Psoas muscle (tissue), 8 donors: ENCODE data around the gene LRRC4C. TPM values are rescaled to one million over a fixed set of nuclear protein-coding genes. Genes with fewer than 3 reads are reported as not detected.

ENCODE experiments used
- ATAC-seq, 4 donors: fragments of 200-7000 bp; cut with Tn5 transposase; one replicate each; pipeline ENCODE4 v1.9.1; 2020; ENCODE audit warnings: moderate library complexity in 3 of 4, mild to moderate bottlenecking in 2 of 4
- DNase-seq, 2 donors: peaks; one replicate each; pipeline ENCODE4 v3.0.0-alpha.2; 2020
- H3K27ac ChIP-seq: fragments of 200-600 bp; one replicate; pipeline ENCODE4 v1.8.0; 2022
- H3K27me3 ChIP-seq, 3 donors: fragments of 200-600 bp in 1 of 3; one replicate each; pipeline versions ENCODE4 v1.6.1 to v1.8.0; 2013 to 2022; ENCODE audit warnings: low read length in 2 of 3, mild to moderate bottlenecking in 2 of 3, moderate library complexity in 1 of 3; ENCODE audit not compliant: insufficient read depth in 3 of 3
- H3K36me3 ChIP-seq, 2 donors: fragments of 200-600 bp in 1 of 2; one replicate each; pipeline versions ENCODE4 v1.6.1 to v1.8.0; 2013 to 2022; ENCODE audit warnings: low read depth in 1 of 2, mild to moderate bottlenecking in 1 of 2, moderate library complexity in 1 of 2; ENCODE audit not compliant: insufficient read depth in 1 of 2
- H3K4me1 ChIP-seq: fragments of 200-600 bp; one replicate; pipeline ENCODE4 v1.8.0; 2022
- H3K4me3 ChIP-seq: fragments of 200-600 bp; one replicate; pipeline ENCODE4 v1.8.0; 2022; ENCODE audit warnings: mild to moderate bottlenecking
- H3K9me3 ChIP-seq: fragments of 200-600 bp; one replicate; pipeline ENCODE4 v1.8.0; 2022
- WGBS, 3 donors: extraction: QIAGEN DNeasy Blood & Tissue Kit; methylation state at CpG; one replicate each; pipeline versions ENCODE4 v1.1.6 to v1.1.7; 2013; 5-methylcytosine and 5-hydroxymethylcytosine counted together
- intact Hi-C, 2 donors: fragments of 100-400 bp; cut with DNase I; formaldehyde crosslinking; loops; one replicate each; pipeline versions ENCODE4 v1.11.0 to v1.14.2; 2022
- polyA plus RNA-seq, 3 donors: library from polyadenylated mRNA; stranded (reverse); fragments of 200-250 nt; gene quantifications; one replicate each; pipeline ENCODE4 v1.2.3, GENCODE V29; 2013
- total RNA-seq, 4 donors: library from RNA; stranded (reverse); fragmentation: NEBNext Ultra II Directional in 2 of 4; extraction: Animal tissue kit (Norgen Biotek cat#: 25700) in 2 of 4; gene quantifications; one replicate each; pipeline versions ENCODE4 v1.2.1 to v1.2.4, GENCODE V29; 2021 to 2023
- TF ChIP-seq, protein P1 (sequence below): fragments of 200-600 bp; IDR thresholded peaks from one replicate; pipeline ENCODE4 v1.8.0; 2022; ENCODE audit warnings: antibody characterized with exemption
- donor health status: healthy with polysubstance abuse.
- donor health status: DM: no; HTN: no; CAD: no; lungs with moderate emphysema.
- donor health status: Bipolar disorder and iron deficiency.
- donor health status: healthy.
- donor health status: DM: yes; HTN: yes; CAD: no.
- donor health status: DM: no; HTN: no; CAD: no.
- donor health status: DM: no; HTN: no; CAD: no.
- donor health status: DM: yes; HTN: yes; CAD: no.

Gene LRRC4C
- total and polyA plus RNA-seq, 7 donors: 0.04 to 0.34 (median 0.12) TPM; not detected in 1

GRCh38 chr11:40434926-40435325 is 1024.5 kb downstream of the LRRC4C start:
- 90 to 98% (median 92%) methylated on average over 2 of the region's 2 CpGs for WGBS, 3 donors
- intact Hi-C loops: no loop called here

GRCh38 chr11:40432358-40432757 is 1027.1 kb downstream of the LRRC4C start:
- Histone ChIP-seq H3K36me3 (no peaks in the 10 kb centered on the region), H3K9me3 (no peaks in the 10 kb centered on the region), H3K27me3 (no peaks in the 10 kb centered on the region), H3K4me3 (no peak overlapping the region), H3K4me1 (no peaks in the 10 kb centered on the region), H3K27ac (no peak overlapping the region)
- intact Hi-C loops: no loop called here
- no peak for ATAC-seq
- no peak for DNase-seq
- 82 to 89% (median 83%) methylated on average over 2 of the region's 2 CpGs for WGBS, 3 donors
- TF ChIP-seq, protein P1, sequence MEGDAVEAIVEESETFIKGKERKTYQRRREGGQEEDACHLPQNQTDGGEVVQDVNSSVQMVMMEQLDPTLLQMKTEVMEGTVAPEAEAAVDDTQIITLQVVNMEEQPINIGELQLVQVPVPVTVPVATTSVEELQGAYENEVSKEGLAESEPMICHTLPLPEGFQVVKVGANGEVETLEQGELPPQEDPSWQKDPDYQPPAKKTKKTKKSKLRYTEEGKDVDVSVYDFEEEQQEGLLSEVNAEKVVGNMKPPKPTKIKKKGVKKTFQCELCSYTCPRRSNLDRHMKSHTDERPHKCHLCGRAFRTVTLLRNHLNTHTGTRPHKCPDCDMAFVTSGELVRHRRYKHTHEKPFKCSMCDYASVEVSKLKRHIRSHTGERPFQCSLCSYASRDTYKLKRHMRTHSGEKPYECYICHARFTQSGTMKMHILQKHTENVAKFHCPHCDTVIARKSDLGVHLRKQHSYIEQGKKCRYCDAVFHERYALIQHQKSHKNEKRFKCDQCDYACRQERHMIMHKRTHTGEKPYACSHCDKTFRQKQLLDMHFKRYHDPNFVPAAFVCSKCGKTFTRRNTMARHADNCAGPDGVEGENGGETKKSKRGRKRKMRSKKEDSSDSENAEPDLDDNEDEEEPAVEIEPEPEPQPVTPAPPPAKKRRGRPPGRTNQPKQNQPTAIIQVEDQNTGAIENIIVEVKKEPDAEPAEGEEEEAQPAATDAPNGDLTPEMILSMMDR: no peak

More at GRCh38 chr11:40434926-40435325, 1024.5 kb downstream of the LRRC4C start:
- Histone ChIP-seq H3K27ac (no peak overlapping the region), H3K4me1 (no peaks in the 10 kb centered on the region), H3K27me3 (no peaks in the 10 kb centered on the region), H3K36me3 (no peaks in the 10 kb centered on the region), H3K4me3 (no peak overlapping the region), H3K9me3 (no peaks in the 10 kb centered on the region)
- ATAC-seq (no peak), DNase-seq (no peak)
- TF ChIP-seq, protein P1: no peak

GRCh38 chr11:40425168-40425567 is 1034.3 kb downstream of the LRRC4C start:
- no peaks in the 10 kb centered on the region for H3K36me3 ChIP-seq
- 82 to 93% (median 89%) methylated on average over 1 of the region's 1 CpG for WGBS, 3 donors
- no peaks in the 10 kb centered on the region for H3K4me1 ChIP-seq
- DNase-seq (no peak), ATAC-seq (no peak)
- intact Hi-C loops: no loop called here
- no peak overlapping the region for H3K27ac ChIP-seq
- no peaks in the 10 kb centered on the region for H3K9me3 ChIP-seq
- no peak overlapping the region for H3K4me3 ChIP-seq
- TF ChIP-seq, protein P1: no peak
- no peaks in the 10 kb centered on the region for H3K27me3 ChIP-seq

DNA sequence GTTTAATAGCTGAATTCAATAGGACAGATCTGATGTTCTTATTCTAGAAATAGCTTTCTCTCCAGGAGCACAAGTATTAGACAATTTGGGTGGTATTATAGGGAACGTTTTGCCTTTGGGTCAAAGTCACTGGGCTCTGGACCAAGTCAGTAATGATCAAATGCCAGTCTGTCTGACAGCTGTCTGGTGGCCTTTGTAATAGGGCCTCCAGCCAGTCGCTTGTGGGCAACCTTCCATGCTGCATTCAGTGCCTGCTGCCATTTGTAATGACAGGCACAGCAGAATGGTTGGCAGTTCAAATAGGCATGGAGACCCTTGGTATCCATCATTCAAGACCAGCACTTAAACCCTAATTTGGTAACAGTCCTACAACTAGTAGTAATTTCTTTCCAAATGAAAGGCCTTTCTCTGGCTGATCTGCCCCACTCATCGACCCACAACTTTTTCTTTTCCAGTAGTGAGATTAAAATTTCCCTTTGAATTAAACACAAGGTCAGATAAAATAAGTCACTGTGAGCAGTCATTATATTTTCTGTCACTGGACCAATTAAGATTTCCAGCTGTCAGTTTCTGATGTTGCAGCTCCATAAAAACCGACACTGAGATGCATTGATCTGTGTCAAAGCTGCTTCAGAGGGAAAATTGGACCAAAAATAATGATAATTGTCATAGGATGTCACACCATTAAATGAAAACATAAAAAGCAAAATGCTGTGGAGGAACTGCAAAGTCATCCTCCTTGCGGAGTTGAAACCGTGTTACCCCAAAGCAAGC is 1038.1 kb downstream of the LRRC4C start:
- no peaks in the 10 kb centered on the region for H3K36me3 ChIP-seq
- H3K4me1 ChIP-seq: no peaks in the 10 kb centered on the region
- ATAC-seq: no peak
- H3K27me3 ChIP-seq: no peaks in the 10 kb centered on the region
- intact Hi-C loops: no loop called here
- H3K27ac ChIP-seq: no peak overlapping the region
- H3K9me3 ChIP-seq: no peaks in the 10 kb centered on the region
- no peak overlapping the region for H3K4me3 ChIP-seq
- TF ChIP-seq, protein P1: no peak
- DNase-seq: no peak
- 63 to 74% (median 71%) methylated on average over 6 of the region's 6 CpGs for WGBS, 3 donors

GRCh38 chr11:40417627-40418026 is 1041.8 kb downstream of the LRRC4C start:
- no peaks in the 10 kb centered on the region for H3K9me3 ChIP-seq
- no peaks in the 10 kb centered on the region for H3K4me1 ChIP-seq
- ATAC-seq: no peak
- H3K27me3 ChIP-seq: no peaks in the 10 kb centered on the region
- no peak overlapping the region for H3K27ac ChIP-seq
- H3K4me3 ChIP-seq: no peak overlapping the region
- no peaks in the 10 kb centered on the region for H3K36me3 ChIP-seq
- TF ChIP-seq, protein P1: no peak
- intact Hi-C loops: no loop called here
- 80 to 86% (median 81%) methylated on average over 3 of the region's 3 CpGs for WGBS, 3 donors
- no peak for DNase-seq
